ENCODE results near the gene MBD3L4.
"Not testable (repeated sequence)": the region's sequence is repeated elsewhere in the genome, so short reads cannot be mapped to it uniquely, and the experiment has no call there.

Gene MBD3L4

GRCh38 chr19:7049021-7049420 is 9.0 kb upstream of the MBD3L4 start, which contains the start of gene MBD3L2:
TSS of gene MBD3L2 (plus strand) at chr19:7049321. CDS start at chr19:7049374, 53 bp downstream.
- not testable (repeated sequence) for DNase-seq (ENCODE audit: low spot score)

GRCh38 chr19:7041563-7041962 is 1.6 kb upstream of the MBD3L4 start:
- DNase-seq (ENCODE audit: low spot score), result not testable (repeated sequence)

- DNase-seq (ENCODE audit: low spot score), result not testable (repeated sequence)
Measured at GRCh38 chr19:7030278-7030677, 9.7 kb downstream of the MBD3L4 start, which contains the start of gene MBD3L5. TSS of gene MBD3L5 (plus strand) at chr19:7030578. CDS start at chr19:7030612, 34 bp downstream.

GRCh38 chr19:7028790-7029189 is 11.2 kb downstream of the MBD3L4 start:
- not testable (repeated sequence) for DNase-seq (ENCODE audit: low spot score)

GRCh38 chr19:7021331-7021730 is 18.6 kb downstream of the MBD3L4 start, which contains the start of gene MBD3L2B:
TSS of gene MBD3L2B (minus strand) at chr19:7021431. CDS start at chr19:7021397, 34 bp downstream.
- not testable (repeated sequence) for DNase-seq (ENCODE audit: low spot score)

- DNase-seq (ENCODE audit: low spot score), result no peak
Measured at GRCh38 chr19:7018828-7019227, 21.2 kb downstream of the MBD3L4 start.

GRCh38 chr19:7013678-7014077 is 26.3 kb downstream of the MBD3L4 start:
- DNase-seq (ENCODE audit: low spot score), result peak; percentile 9

GRCh38 chr19:7010722-7011593 is 29.0 kb downstream of the MBD3L4 start:
- DNase-seq (ENCODE audit: low spot score), result no peak

- no peak for DNase-seq (ENCODE audit: low spot score)
Measured at GRCh38 chr19:7007859-7008258, 32.1 kb downstream of the MBD3L4 start.

- no peak for DNase-seq (ENCODE audit: low spot score)
Measured at GRCh38 chr19:7006135-7006704, 33.8 kb downstream of the MBD3L4 start.

GRCh38 chr19:7004313-7004931 is 35.6 kb downstream of the MBD3L4 start:
- no peak for DNase-seq (ENCODE audit: low spot score)

GRCh38 chr19:7000816-7001215 is 39.2 kb downstream of the MBD3L4 start:
- no peak for DNase-seq (ENCODE audit: low spot score)

GRCh38 chr19:7000333-7000732 is 39.6 kb downstream of the MBD3L4 start:
- no peak for DNase-seq (ENCODE audit: low spot score)

GRCh38 chr19:6999933-7000332 is 40.0 kb downstream of the MBD3L4 start:
- DNase-seq (ENCODE audit: low spot score), result no peak

GRCh38 chr19:6997679-6998445 is 42.1 kb downstream of the MBD3L4 start:
- DNase-seq (ENCODE audit: low spot score), result no peak

- no peak for DNase-seq (ENCODE audit: low spot score)
Measured at GRCh38 chr19:6996810-6997209, 43.2 kb downstream of the MBD3L4 start.

- no peak for DNase-seq (ENCODE audit: low spot score)
Measured at GRCh38 chr19:6995054-6995453, 44.9 kb downstream of the MBD3L4 start.

GRCh38 chr19:6988257-6988656 is 51.7 kb downstream of the MBD3L4 start:
- no peak for DNase-seq (ENCODE audit: low spot score)

- no peak for DNase-seq (ENCODE audit: low spot score)
Measured at GRCh38 chr19:6987850-6988249, 52.1 kb downstream of the MBD3L4 start.
